ENCODE data around the gene FKBP3.
"Not testable (repeated sequence)": the region's sequence is repeated elsewhere in the genome, so short reads cannot be mapped to it uniquely, and the experiment has no call there.

FKBP3 gene

GRCh38 chr14:45134051-45134958 lies at the start of gene FKBP3:
Gene FKBP3 (minus strand): TSS chr14:45134481. CDS start chr14:45134456, 25 bp downstream.
- peak; percentile 100 for DNase-seq (ENCODE audit: low read depth)
- Histone ChIP-seq H3K4me1 (ENCODE audit: control insufficient read depth, insufficient read depth, low read length) (peaks cover 15% of the 10 kb centered on the region), H3K9me3 (ENCODE audit: control insufficient read depth, low read length) (no peaks in the 10 kb centered on the region), H3K4me3 (ENCODE audit: low read length) (peak within 1 kb of the TSS; percentile 94), H3K36me3 (ENCODE audit: control insufficient read depth, insufficient read depth, low read length, severe bottlenecking) (peaks cover 2% of the 10 kb centered on the region), H3K9ac (ENCODE audit: low read length) (peak within 1 kb of the TSS; percentile 99), H3K27me3 (replicated peaks; ENCODE audit: control insufficient read depth, insufficient read depth, low read length) (no peaks in the 10 kb centered on the region)

GRCh38 chr14:45181806-45182205 lies 47.5 kb upstream of the FKBP3 start:
- no peaks in the 10 kb centered on the region for H3K27me3 ChIP-seq (replicated peaks; ENCODE audit: control insufficient read depth, insufficient read depth, low read length)
- no peak overlapping the region for H3K4me3 ChIP-seq (ENCODE audit: low read length)
- no peaks in the 10 kb centered on the region for H3K9me3 ChIP-seq (ENCODE audit: control insufficient read depth, low read length)
- peaks cover 9% of the 10 kb centered on the region for H3K4me1 ChIP-seq (ENCODE audit: control insufficient read depth, insufficient read depth, low read length)
- H3K9ac ChIP-seq (ENCODE audit: low read length): no peak overlapping the region
- DNase-seq (ENCODE audit: low read depth): no peak
- H3K36me3 ChIP-seq (ENCODE audit: control insufficient read depth, insufficient read depth, low read length, severe bottlenecking): no peaks in the 10 kb centered on the region

GRCh38 chr14:45181329-45181728 lies 47.0 kb upstream of the FKBP3 start:
- Histone ChIP-seq H3K9me3 (ENCODE audit: control insufficient read depth, low read length) (no peaks in the 10 kb centered on the region), H3K4me1 (ENCODE audit: control insufficient read depth, insufficient read depth, low read length) (peaks cover 6% of the 10 kb centered on the region), H3K4me3 (ENCODE audit: low read length) (no peak overlapping the region), H3K27me3 (replicated peaks; ENCODE audit: control insufficient read depth, insufficient read depth, low read length) (no peaks in the 10 kb centered on the region), H3K36me3 (ENCODE audit: control insufficient read depth, insufficient read depth, low read length, severe bottlenecking) (no peaks in the 10 kb centered on the region), H3K9ac (ENCODE audit: low read length) (no peak overlapping the region)
- DNase-seq (ENCODE audit: low read depth): no peak

- Histone ChIP-seq H3K9ac (ENCODE audit: low read length) (no peak overlapping the region), H3K27me3 (replicated peaks; ENCODE audit: control insufficient read depth, insufficient read depth, low read length) (no peaks in the 10 kb centered on the region), H3K4me1 (ENCODE audit: control insufficient read depth, insufficient read depth, low read length) (peaks cover 6% of the 10 kb centered on the region), H3K36me3 (ENCODE audit: control insufficient read depth, insufficient read depth, low read length, severe bottlenecking) (no peaks in the 10 kb centered on the region), H3K9me3 (ENCODE audit: control insufficient read depth, low read length) (no peaks in the 10 kb centered on the region), H3K4me3 (ENCODE audit: low read length) (no peak overlapping the region)
- peak; percentile 48 for DNase-seq (ENCODE audit: low read depth)
These were observed 42.8 kb upstream of the FKBP3 start for GRCh38 chr14:45177076-45177475.

GRCh38 chr14:45169906-45170305 lies 35.6 kb upstream of the FKBP3 start:
- Histone ChIP-seq H3K4me3 (ENCODE audit: low read length) (no peak overlapping the region), H3K36me3 (ENCODE audit: control insufficient read depth, insufficient read depth, low read length, severe bottlenecking) (peaks cover 4% of the 10 kb centered on the region), H3K4me1 (ENCODE audit: control insufficient read depth, insufficient read depth, low read length) (no peaks in the 10 kb centered on the region), H3K27me3 (replicated peaks; ENCODE audit: control insufficient read depth, insufficient read depth, low read length) (no peaks in the 10 kb centered on the region), H3K9ac (ENCODE audit: low read length) (no peak overlapping the region), H3K9me3 (ENCODE audit: control insufficient read depth, low read length) (no peaks in the 10 kb centered on the region)
- no peak for DNase-seq (ENCODE audit: low read depth)

- no peak for DNase-seq (ENCODE audit: low read depth)
- H3K36me3 ChIP-seq (ENCODE audit: control insufficient read depth, insufficient read depth, low read length, severe bottlenecking): no peaks in the 10 kb centered on the region
- H3K4me1 ChIP-seq (ENCODE audit: control insufficient read depth, insufficient read depth, low read length): no peaks in the 10 kb centered on the region
- no peaks in the 10 kb centered on the region for H3K27me3 ChIP-seq (replicated peaks; ENCODE audit: control insufficient read depth, insufficient read depth, low read length)
- H3K9ac ChIP-seq (ENCODE audit: low read length): no peak overlapping the region
- no peak overlapping the region for H3K4me3 ChIP-seq (ENCODE audit: low read length)
- H3K9me3 ChIP-seq (ENCODE audit: control insufficient read depth, low read length): no peaks in the 10 kb centered on the region
These were observed 21.8 kb upstream of the FKBP3 start for GRCh38 chr14:45156067-45156466.

GRCh38 chr14:45150386-45150890 lies 16.2 kb upstream of the FKBP3 start:
- no peaks in the 10 kb centered on the region for H3K36me3 ChIP-seq (ENCODE audit: control insufficient read depth, insufficient read depth, low read length, severe bottlenecking)
- H3K9me3 ChIP-seq (ENCODE audit: control insufficient read depth, low read length): no peaks in the 10 kb centered on the region
- DNase-seq (ENCODE audit: low read depth): no peak
- H3K4me3 ChIP-seq (ENCODE audit: low read length): no peak overlapping the region
- H3K4me1 ChIP-seq (ENCODE audit: control insufficient read depth, insufficient read depth, low read length): no peaks in the 10 kb centered on the region
- H3K9ac ChIP-seq (ENCODE audit: low read length): no peak overlapping the region
- H3K27me3 ChIP-seq (replicated peaks; ENCODE audit: control insufficient read depth, insufficient read depth, low read length): no peaks in the 10 kb centered on the region

GRCh38 chr14:45149602-45150001 lies 15.3 kb upstream of the FKBP3 start:
- no peak for DNase-seq (ENCODE audit: low read depth)
- Histone ChIP-seq H3K9me3 (ENCODE audit: control insufficient read depth, low read length) (no peaks in the 10 kb centered on the region), H3K27me3 (replicated peaks; ENCODE audit: control insufficient read depth, insufficient read depth, low read length) (no peaks in the 10 kb centered on the region), H3K4me3 (ENCODE audit: low read length) (no peak overlapping the region), H3K36me3 (ENCODE audit: control insufficient read depth, insufficient read depth, low read length, severe bottlenecking) (no peaks in the 10 kb centered on the region), H3K4me1 (ENCODE audit: control insufficient read depth, insufficient read depth, low read length) (no peaks in the 10 kb centered on the region), H3K9ac (ENCODE audit: low read length) (no peak overlapping the region)

- Histone ChIP-seq H3K9me3 (ENCODE audit: control insufficient read depth, low read length) (no peaks in the 10 kb centered on the region), H3K4me1 (ENCODE audit: control insufficient read depth, insufficient read depth, low read length) (no peaks in the 10 kb centered on the region), H3K4me3 (ENCODE audit: low read length) (no peak overlapping the region), H3K9ac (ENCODE audit: low read length) (no peak overlapping the region), H3K36me3 (ENCODE audit: control insufficient read depth, insufficient read depth, low read length, severe bottlenecking) (no peaks in the 10 kb centered on the region), H3K27me3 (replicated peaks; ENCODE audit: control insufficient read depth, insufficient read depth, low read length) (no peaks in the 10 kb centered on the region)
- DNase-seq (ENCODE audit: low read depth): no peak
These were observed 10.9 kb upstream of the FKBP3 start for GRCh38 chr14:45145214-45145613.

GRCh38 chr14:45144658-45145057 lies 10.4 kb upstream of the FKBP3 start:
- no peaks in the 10 kb centered on the region for H3K27me3 ChIP-seq (replicated peaks; ENCODE audit: control insufficient read depth, insufficient read depth, low read length)
- H3K9me3 ChIP-seq (ENCODE audit: control insufficient read depth, low read length): no peaks in the 10 kb centered on the region
- no peak overlapping the region for H3K4me3 ChIP-seq (ENCODE audit: low read length)
- no peaks in the 10 kb centered on the region for H3K36me3 ChIP-seq (ENCODE audit: control insufficient read depth, insufficient read depth, low read length, severe bottlenecking)
- no peak for DNase-seq (ENCODE audit: low read depth)
- H3K4me1 ChIP-seq (ENCODE audit: control insufficient read depth, insufficient read depth, low read length): no peaks in the 10 kb centered on the region
- H3K9ac ChIP-seq (ENCODE audit: low read length): no peak overlapping the region

- H3K9me3 ChIP-seq (ENCODE audit: control insufficient read depth, low read length); DNase-seq (ENCODE audit: low read depth); H3K36me3 ChIP-seq (ENCODE audit: control insufficient read depth, insufficient read depth, low read length, severe bottlenecking); H3K27me3 ChIP-seq (replicated peaks; ENCODE audit: control insufficient read depth, insufficient read depth, low read length); H3K9ac ChIP-seq (ENCODE audit: low read length); H3K4me1 ChIP-seq (ENCODE audit: control insufficient read depth, insufficient read depth, low read length); H3K4me3 ChIP-seq (ENCODE audit: low read length): not testable (repeated sequence)
These were observed 7.8 kb upstream of the FKBP3 start for GRCh38 chr14:45142083-45142482.
